Immature natural killer cell (primary cell): ENCODE data around the gene TTBK2. TPM values are rescaled to one million over a fixed set of nuclear protein-coding genes. Genes with fewer than 3 reads are reported as not detected.

Experiments used
- DNase-seq, 3 donors: peaks; one replicate each; pipeline ENCODE4 v3.0.0; 2022; ENCODE audit warnings: mixed read lengths in 1 of 3
- H3K27ac Mint-ChIP-seq, 6 donors: one replicate each; pipeline ENCODE4 v1.8.0; 2020; ENCODE audit warnings: mixed read lengths in 6 of 6, mild to moderate bottlenecking in 5 of 6, inconsistent platforms in 4 of 6, moderate library complexity in 3 of 6
- H3K27me3 Mint-ChIP-seq, 3 donors: one replicate each; pipeline ENCODE4 v1.8.0; 2020 to 2021; ENCODE audit warnings: low read depth in 3 of 3, mild to moderate bottlenecking in 3 of 3, mixed read lengths in 3 of 3, moderate library complexity in 3 of 3, inconsistent platforms in 1 of 3
- H3K36me3 Mint-ChIP-seq, 3 donors: one replicate each; pipeline ENCODE4 v1.8.0; 2020; ENCODE audit warnings: mixed read lengths in 3 of 3, inconsistent platforms in 2 of 3, mild to moderate bottlenecking in 2 of 3
- H3K4me1 Mint-ChIP-seq, 2 donors: one replicate each; pipeline ENCODE4 v1.8.0; 2020; ENCODE audit warnings: inconsistent platforms in 2 of 2, mild to moderate bottlenecking in 2 of 2, mixed read lengths in 2 of 2, moderate library complexity in 1 of 2
- H3K4me3 Mint-ChIP-seq, 5 donors: one replicate each; pipeline ENCODE4 v1.8.0; 2020; ENCODE audit warnings: mild to moderate bottlenecking in 5 of 5, mixed read lengths in 5 of 5, inconsistent platforms in 3 of 5, moderate library complexity in 3 of 5
- H3K9me3 Mint-ChIP-seq, 6 donors: one replicate each; pipeline ENCODE4 v1.8.0; 2020; ENCODE audit warnings: mild to moderate bottlenecking in 6 of 6, mixed read lengths in 6 of 6, inconsistent platforms in 4 of 6, moderate library complexity in 3 of 6
- polyA plus RNA-seq, 3 donors: library from polyadenylated mRNA; unstranded; fragments of 300-500 nt; fragmentation: Illumina TruSeq; gene quantifications; one replicate each; pipeline ENCODE4 v1.2.3, GENCODE V29; 2021

Gene TTBK2
- polyA plus RNA-seq, 3 donors from 2014 or later, result 5.1 to 11.0 (median 5.9) TPM

DNA sequence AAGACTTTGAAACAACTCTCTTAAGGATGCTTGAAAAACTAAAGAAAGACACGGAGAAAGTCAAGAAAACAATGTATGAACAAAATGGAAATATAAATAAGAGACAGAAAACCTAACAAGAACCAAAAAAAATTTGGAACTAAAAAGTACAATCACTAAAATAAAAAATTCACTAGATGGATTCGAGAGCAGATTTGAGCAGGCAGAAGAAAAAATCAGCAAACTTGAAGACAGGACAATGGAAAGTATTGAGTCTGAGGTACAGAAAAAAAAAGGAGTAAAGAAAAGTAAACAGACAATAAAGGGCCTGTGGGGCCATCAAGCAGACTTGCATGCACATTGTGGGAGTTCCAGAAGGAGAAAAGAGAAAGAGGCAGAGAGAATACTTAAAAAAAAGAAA, 170.3 kb downstream of the TTBK2 start:
- DNase-seq, result no peak
- Mint-ChIP-seq H3K36me3 (peaks cover 39 to 50% (median 44%) of the 10 kb centered on the region in 3 donors), H3K4me1 (no peaks in the 10 kb centered on the region), H3K27me3 (no peaks in the 10 kb centered on the region), H3K9me3 (peaks cover 3 to 8% (median 5%) of the 10 kb centered on the region in 6 donors), H3K4me3 (no peak overlapping the region), H3K27ac (peak overlapping the region in 2 of 6 donors; percentile 27 to 68)

DNA sequence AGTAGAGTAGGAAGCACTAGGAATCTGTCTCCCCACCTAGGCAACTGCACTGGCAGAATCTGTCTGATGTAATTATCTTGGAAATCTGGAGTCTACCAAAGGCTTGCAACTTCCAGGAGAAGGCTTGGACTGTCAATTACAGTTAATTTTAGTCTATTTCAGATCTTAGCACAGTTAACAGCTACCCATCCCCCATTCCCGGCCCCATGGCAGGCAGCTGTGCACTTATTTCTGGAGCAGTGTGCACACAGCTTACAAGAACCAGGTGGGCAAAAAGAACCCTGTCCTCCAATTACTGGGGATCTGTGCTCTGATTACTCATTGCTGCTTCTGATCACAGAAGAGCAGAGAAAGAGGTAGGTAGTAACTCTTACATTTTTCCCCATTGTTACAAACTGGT, 171.3 kb downstream of the TTBK2 start:
- Mint-ChIP-seq H3K27me3 (no peaks in the 10 kb centered on the region), H3K27ac (no peak overlapping the region), H3K4me3 (no peak overlapping the region), H3K4me1 (no peaks in the 10 kb centered on the region), H3K9me3 (peaks cover 3 to 8% (median 5%) of the 10 kb centered on the region in 6 donors), H3K36me3 (peaks cover 43 to 53% (median 50%) of the 10 kb centered on the region in 3 donors)
- DNase-seq, result no peak

DNA sequence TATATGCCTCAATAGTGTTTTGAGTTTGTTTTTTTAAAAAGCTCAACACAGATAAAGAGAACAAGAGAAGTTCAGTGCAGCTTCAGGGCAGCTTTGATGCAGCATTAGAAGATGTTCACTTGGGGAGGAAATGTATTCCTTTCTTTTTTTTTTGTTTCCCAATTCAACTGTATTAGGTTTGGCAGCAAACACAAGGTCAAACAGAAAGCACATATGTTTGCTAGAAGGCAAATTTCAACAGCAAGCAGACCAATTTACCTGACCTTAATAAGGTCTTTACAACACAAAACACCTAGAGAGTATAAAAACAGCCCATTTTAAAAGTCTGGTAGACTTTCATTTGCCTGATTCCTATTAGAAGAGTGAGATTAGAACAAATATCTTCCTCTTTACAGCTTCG, 176.4 kb downstream of the TTBK2 start:
- no peak for DNase-seq
- no peak overlapping the region for H3K4me3 Mint-ChIP-seq
- no peaks in the 10 kb centered on the region for H3K9me3 Mint-ChIP-seq
- no peaks in the 10 kb centered on the region for H3K4me1 Mint-ChIP-seq
- H3K36me3 Mint-ChIP-seq, result peaks cover 11 to 16% (median 15%) of the 10 kb centered on the region in 3 donors
- no peak overlapping the region for H3K27ac Mint-ChIP-seq
- no peaks in the 10 kb centered on the region for H3K27me3 Mint-ChIP-seq

DNA sequence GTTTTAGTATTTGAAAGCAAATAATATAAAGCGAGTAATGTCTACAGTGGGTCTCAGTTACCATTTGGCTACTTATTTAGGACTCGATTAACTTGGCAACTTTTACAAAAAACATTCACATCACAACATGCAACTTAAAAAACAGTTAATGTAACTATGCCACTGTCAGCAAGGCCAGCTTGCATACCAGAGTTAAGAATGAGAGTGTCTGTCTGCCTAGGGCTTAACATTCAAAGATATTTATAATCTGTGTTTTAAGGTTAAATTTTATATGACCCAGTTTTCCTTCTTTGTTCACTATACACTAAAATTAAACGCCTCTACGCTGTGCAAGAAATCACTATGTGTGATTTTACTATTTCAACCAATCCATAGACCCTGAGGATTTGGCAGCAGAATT, 178.4 kb downstream of the TTBK2 start:
- Mint-ChIP-seq H3K4me3 (no peak overlapping the region), H3K4me1 (peaks cover 4 to 6% of the 10 kb centered on the region in 2 donors), H3K27ac (no peak overlapping the region), H3K27me3 (peaks cover 0 to 4% (median 0%) of the 10 kb centered on the region in 3 donors), H3K36me3 (peaks cover 11 to 12% (median 11%) of the 10 kb centered on the region in 3 donors), H3K9me3 (no peaks in the 10 kb centered on the region)
- no peak for DNase-seq

DNA sequence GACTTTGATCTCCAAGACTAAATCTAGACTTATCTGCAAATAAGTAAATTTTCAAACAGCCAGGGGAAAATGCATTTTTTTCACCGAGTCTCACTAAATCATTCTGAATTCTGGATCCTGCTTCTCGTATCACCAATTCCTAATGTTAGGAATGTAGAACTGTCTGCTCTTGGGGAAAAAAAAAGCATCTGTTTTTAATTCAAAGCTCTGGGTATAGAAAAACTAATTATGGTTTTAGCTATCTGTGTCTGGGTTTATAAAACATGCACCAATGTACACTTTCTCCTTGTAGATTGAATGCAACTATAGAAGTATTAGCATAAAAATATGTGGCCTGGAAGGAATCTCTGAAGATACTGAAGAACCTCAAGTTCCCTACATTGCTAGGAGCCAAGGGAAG, 178.9 kb downstream of the TTBK2 start:
- H3K27me3 Mint-ChIP-seq, result peaks cover 0 to 4% (median 0%) of the 10 kb centered on the region in 3 donors
- peaks cover 4 to 6% of the 10 kb centered on the region in 2 donors for H3K4me1 Mint-ChIP-seq
- no peak overlapping the region for H3K27ac Mint-ChIP-seq
- peaks cover 11 to 12% (median 11%) of the 10 kb centered on the region in 3 donors for H3K36me3 Mint-ChIP-seq
- no peak overlapping the region for H3K4me3 Mint-ChIP-seq
- no peak for DNase-seq
- H3K9me3 Mint-ChIP-seq, result no peaks in the 10 kb centered on the region

DNA sequence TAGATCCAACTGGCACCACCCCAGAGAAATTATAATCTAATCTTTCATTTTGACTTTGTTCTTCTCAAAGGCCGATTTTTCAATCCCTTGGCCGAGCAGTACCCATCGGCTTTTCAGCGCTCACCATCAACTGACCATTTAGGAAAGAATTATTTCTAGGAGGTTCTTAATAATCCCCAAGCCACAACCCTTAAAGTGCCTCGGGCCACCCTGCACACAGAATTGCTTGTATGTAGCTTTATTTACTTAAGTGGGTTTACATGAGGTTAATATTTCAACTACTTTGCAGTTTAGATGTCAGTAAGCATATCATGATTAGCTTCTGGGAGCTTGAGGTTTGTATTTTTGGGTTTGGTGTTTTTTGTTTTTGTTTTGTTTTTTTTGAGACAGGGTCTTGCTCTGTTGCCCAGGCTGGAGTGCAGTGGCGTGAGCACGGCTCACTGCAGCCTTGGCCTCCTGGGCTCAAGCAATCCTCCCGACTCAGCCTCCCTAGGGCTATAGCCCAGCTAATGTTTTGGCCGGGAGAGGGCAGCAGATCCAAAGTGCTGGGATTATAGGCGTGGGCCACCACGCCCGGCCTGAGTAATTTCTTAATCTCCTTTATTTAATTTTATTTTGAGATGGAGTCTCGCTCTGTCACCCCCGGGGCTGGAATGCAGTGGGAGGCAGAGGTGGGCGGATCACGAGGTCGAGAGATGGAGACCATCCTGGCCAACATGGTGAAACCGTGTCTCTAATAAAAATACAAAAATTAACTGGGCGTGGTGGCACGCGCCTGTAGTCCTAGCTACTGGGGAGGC, 182.8 kb downstream of the TTBK2 start:
- Mint-ChIP-seq H3K27ac (peak overlapping the region; percentile 12 to 90 (median 83)), H3K4me1 (peaks cover 12 to 16% of the 10 kb centered on the region in 2 donors), H3K4me3 (peak overlapping the region; percentile 73 to 86 (median 84)), H3K27me3 (peaks cover 0 to 4% (median 4%) of the 10 kb centered on the region in 3 donors), H3K36me3 (peaks cover 3 to 13% (median 4%) of the 10 kb centered on the region in 3 donors), H3K9me3 (no peaks in the 10 kb centered on the region)
- no peak for DNase-seq

DNA sequence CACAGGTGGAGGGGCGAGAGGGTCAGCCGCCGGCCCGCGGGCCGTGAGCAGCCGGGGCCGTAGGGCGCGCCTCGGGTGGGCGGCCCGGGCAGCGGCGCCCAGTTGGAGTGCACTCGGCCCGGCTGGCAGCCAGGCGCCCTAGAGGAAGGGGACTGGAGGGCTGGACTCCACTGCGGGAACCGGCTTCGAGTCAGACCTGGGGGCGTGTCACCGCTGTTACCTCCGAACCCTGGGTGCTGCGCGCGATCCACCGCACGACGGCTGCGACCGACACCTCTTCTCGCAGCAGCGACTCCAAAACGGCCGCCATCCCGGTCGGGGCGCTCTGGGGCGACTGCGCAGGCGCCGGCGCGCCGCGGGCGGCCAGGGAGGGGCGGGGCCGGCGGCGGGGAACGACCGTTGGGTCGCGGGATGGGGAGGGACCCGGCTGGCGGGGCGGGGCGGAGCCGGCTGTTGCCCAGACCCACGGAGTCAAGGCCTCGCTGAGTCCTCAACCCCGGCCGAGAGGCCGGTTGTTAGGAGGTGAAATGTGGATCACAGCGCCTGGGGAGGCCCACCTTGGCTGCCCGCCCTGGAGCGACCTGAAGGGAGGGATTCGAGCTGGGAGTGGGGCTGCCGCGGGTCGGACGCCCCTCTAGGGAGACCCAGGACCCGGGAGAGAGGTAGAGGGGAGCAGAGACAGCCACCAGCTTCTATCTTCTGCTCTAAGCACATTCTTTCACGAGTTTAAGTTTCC, 183.6 kb downstream of the TTBK2 start, which contains the start of gene CDAN1:
CDAN1 (minus strand) TSS at position 336 of the 736 bp plus-strand sequence; CDS start at position 310, 26 bp downstream.
- Mint-ChIP-seq H3K27me3 (peaks cover 0 to 5% (median 4%) of the 10 kb centered on the region in 3 donors), H3K9me3 (no peaks in the 10 kb centered on the region), H3K4me3 (peak within 1 kb of the TSS; percentile 83 to 87 (median 86)), H3K36me3 (peaks cover 4 to 20% (median 9%) of the 10 kb centered on the region in 3 donors), H3K27ac (peak within 1 kb of the TSS; percentile 12 to 90 (median 83)), H3K4me1 (peaks cover 12 to 16% of the 10 kb centered on the region in 2 donors)
- DNase-seq, result peak; percentile 85 to 91 (median 88)

DNA sequence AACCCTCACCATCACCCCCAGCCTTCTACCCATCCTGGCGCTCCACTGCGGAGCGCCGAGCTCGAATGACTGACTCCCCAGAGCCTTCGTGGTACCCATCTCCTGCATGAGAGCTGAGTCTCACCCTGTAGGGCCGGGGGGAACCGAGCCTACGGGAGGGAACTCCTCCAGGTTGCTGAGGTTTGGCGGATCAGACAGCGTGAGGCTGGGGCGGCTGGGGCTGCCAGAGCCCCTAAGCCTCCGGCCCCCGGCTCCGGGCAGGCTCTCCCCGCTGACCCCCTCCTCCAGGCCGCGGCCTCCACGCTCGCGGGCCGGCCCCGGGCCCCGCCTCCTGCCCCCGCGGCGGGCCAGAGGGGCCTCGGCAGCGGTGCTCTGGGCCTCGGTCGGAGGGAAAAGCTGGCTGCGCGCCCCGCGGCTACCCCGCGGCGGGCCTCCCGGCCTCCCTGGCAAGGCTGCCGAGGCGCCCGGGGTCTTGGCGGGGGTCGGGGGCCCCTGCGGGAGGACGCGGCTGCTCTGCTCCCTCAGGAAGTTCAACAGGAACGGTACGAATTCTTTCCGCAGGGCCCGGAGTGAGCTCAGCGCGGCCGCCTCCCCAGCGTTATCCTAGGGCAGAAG, 184.3 kb downstream of the TTBK2 start:
- Mint-ChIP-seq H3K36me3 (peaks cover 7 to 25% (median 14%) of the 10 kb centered on the region in 3 donors), H3K27ac (peak overlapping the region in 4 of 6 donors; percentile 35 to 85 (median 63)), H3K27me3 (peaks cover 0 to 5% (median 4%) of the 10 kb centered on the region in 3 donors), H3K4me3 (peak overlapping the region; percentile 72 to 86 (median 83)), H3K9me3 (no peaks in the 10 kb centered on the region), H3K4me1 (peaks cover 12 to 16% of the 10 kb centered on the region in 2 donors)
- DNase-seq, result no peak

DNA sequence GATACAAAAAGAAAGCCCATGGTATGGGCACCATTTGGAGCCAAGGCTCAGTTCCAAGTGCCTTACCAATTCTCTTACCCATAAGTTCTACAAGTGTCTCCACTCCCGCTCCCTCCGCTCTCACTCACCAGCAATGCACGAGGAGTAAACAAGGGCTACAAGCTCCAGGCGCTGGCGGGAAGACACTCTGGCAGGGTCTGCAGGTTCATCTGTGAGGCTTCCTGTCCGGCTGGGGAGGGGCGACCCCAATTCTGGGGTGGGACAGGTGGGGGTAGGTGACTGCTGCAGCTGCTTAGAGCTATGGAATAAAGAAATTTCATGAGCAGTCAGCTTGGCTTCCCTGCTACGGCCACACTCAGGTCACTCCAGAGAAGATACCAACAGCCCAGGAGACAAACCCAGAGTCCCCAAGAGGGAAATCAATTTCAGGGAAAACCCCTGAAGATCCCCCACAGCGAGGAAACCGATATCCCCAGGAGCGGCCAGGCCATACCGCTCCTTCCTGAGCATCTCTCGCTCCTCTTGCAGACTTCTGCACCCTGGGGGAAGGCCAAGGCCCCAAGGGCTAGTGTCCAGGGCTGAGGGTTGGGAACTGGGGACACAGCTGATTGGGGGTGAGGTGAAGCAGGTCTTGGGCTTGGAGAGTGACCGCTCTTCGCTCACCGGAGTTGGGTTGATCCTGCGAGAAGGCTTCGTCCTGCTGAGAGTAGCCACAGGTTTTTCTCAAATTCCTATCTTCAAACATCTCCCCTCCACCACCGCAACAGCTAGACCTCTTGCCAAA, 185.0 kb downstream of the TTBK2 start:
- no peaks in the 10 kb centered on the region for H3K9me3 Mint-ChIP-seq
- no peak for DNase-seq
- peak overlapping the region; percentile 72 to 85 (median 80) for H3K4me3 Mint-ChIP-seq
- peaks cover 0 to 6% (median 4%) of the 10 kb centered on the region in 3 donors for H3K27me3 Mint-ChIP-seq
- peak overlapping the region in 4 of 6 donors; percentile 45 to 85 (median 64) for H3K27ac Mint-ChIP-seq
- H3K4me1 Mint-ChIP-seq, result peaks cover 12 to 16% of the 10 kb centered on the region in 2 donors
- H3K36me3 Mint-ChIP-seq, result peaks cover 7 to 29% (median 19%) of the 10 kb centered on the region in 3 donors

DNA sequence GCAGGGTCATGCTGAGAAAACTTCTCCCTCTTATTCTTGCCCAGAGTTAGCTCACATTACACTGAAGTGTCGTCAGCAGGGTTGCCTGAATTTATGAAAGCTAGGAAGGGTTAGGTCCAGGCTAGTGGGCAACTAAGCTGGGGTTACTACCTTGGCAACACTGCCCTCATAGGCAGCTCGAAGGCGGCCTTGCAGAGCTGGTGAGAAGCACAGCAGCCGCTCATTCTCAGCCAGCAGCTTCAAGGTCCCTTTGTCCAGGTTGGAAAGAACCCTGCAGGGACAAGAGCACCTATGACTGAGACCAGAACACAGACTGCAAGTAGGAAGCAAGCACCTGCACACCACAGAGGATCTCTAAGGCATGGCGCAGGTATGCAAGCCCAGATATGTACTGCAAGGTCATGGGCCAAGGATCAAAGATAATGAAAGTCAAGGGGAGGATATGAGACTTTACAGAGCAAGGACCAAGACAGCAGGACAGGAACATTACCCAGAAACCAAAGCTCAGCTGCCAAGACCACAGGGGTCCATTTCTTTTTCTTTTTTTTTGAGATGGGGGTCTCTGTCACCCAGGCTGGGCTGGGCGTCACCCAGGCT, 186.4 kb downstream of the TTBK2 start:
- Mint-ChIP-seq H3K4me3 (peak overlapping the region; percentile 17 to 66 (median 62)), H3K27me3 (peaks cover 0 to 6% (median 6%) of the 10 kb centered on the region in 3 donors), H3K4me1 (peaks cover 12 to 16% of the 10 kb centered on the region in 2 donors), H3K36me3 (peaks cover 7 to 29% (median 19%) of the 10 kb centered on the region in 3 donors), H3K9me3 (no peaks in the 10 kb centered on the region), H3K27ac (peak overlapping the region in 2 of 6 donors; percentile 5 to 49)
- no peak for DNase-seq

DNA sequence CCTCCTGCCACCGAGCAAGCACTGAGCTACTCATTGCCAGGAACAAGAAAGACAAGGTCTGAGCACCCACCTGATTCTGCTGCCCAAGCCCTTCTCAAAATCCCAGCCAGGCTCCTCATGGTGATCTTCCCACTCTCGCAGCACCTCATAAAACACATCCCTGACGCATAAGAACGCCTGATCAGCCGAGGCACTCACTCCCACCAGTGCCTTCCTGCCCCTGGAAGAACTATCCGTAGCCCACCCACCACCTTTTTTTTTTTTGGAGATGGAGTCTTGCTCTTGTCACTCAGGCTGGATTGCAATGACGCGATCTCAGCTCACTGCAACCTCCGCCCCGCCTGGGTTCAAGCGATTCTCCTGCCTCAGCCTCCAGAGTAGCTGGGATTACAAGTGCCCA, 187.6 kb downstream of the TTBK2 start:
- Mint-ChIP-seq H3K4me3 (no peak overlapping the region), H3K36me3 (peaks cover 7 to 35% (median 19%) of the 10 kb centered on the region in 3 donors)

DNA sequence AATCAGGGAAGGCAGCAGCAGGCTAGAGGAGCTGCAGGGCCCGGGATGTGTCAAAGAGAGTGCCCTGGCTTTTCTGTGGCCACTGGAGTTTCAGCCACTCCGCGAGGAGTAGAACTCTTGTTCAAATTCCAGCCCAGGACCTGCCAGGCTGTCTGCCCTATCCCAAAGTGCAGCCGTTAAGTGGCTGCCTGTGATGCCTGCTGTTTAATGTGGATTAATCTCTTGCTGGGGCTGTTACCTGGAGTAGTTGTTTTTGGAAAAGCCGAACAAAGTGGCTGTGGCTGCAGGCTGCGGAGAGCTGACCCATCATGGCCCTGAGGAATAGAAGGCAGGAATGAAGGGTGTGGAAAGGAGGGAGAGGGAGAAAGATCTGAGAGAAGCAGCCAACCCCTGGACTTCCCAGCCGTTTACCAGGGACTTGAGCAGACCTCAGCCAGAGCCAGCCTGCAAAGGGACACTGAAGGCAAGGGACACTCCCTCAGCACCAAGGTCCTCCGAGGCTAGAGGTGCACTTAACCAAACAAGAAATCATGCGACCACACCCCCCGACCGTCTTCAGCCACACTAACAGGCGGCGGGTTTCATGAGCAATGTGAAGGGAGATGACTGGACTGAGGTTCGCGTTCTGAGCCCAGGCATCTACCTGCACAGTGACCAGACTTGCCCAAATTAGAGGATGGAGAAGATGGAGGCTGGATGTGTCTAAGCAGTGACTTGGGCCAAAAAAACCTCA, 188.3 kb downstream of the TTBK2 start:
- Mint-ChIP-seq H3K36me3 (peaks cover 7 to 36% (median 19%) of the 10 kb centered on the region in 3 donors), H3K27me3 (peaks cover 0 to 6% (median 2%) of the 10 kb centered on the region in 3 donors), H3K9me3 (no peaks in the 10 kb centered on the region), H3K4me1 (peaks cover 8 to 14% of the 10 kb centered on the region in 2 donors), H3K4me3 (no peak overlapping the region), H3K27ac (peak overlapping the region in 1 of 6 donors; percentile 60)
- no peak for DNase-seq

More for the DNA sequence above, 187.6 kb downstream of the TTBK2 start:
- H3K27me3 Mint-ChIP-seq, result peaks cover 0 to 6% (median 6%) of the 10 kb centered on the region in 3 donors
- H3K27ac Mint-ChIP-seq, result no peak overlapping the region
- peaks cover 12 to 18% of the 10 kb centered on the region in 2 donors for H3K4me1 Mint-ChIP-seq
- DNase-seq, result no peak
- H3K9me3 Mint-ChIP-seq, result no peaks in the 10 kb centered on the region
